ENCODE data around the gene UCK2. TPM values are rescaled to one million over a fixed set of nuclear protein-coding genes. Genes with fewer than 3 reads are reported as not detected.

The UCK2 gene
- total and polyA plus RNA-seq, 9 of the 15 experiments (the other 6 are each of a cell fraction or from before 2014, with no cell fraction given): 71.6 to 145 (median 95.8) TPM

DNA sequence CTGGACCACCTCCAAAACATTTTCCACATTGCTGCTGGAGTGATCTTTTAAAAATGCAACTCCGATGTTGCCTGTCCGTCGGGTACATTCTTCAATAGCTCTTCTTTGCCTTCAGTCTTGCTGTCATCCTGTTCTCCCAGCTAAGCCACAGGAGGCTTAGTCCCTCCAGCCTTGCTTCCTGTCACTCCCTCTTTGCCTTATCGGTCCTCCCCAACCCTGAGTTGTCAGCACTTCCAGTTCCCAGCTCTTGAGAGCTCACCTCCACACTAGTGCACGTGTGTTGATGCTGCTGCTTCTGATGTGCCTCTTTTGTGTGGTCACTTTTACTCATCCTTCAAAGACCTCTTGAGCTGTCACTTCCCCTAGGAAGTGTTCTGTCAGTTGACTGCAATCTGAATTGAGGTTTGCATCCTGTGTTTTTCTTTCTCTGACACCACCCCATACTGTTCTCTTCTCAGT is 15.3 kb downstream of the UCK2 start (continued):
- TF ChIP-seq BDP1 (IDR thresholded peaks at IDR 0.05; ENCODE audit: insufficient read depth, insufficient read length): no peak
- TF ChIP-seq EP300 (IDR thresholded peaks at IDR 0.05; ENCODE audit: low read length): peak; percentile 81
- no peak for TF ChIP-seq ETS2 (tag; IDR thresholded peaks at IDR 0.05; ENCODE audit: borderline replicate concordance, poor library complexity, severe bottlenecking)
- TF ChIP-seq, protein P1, sequence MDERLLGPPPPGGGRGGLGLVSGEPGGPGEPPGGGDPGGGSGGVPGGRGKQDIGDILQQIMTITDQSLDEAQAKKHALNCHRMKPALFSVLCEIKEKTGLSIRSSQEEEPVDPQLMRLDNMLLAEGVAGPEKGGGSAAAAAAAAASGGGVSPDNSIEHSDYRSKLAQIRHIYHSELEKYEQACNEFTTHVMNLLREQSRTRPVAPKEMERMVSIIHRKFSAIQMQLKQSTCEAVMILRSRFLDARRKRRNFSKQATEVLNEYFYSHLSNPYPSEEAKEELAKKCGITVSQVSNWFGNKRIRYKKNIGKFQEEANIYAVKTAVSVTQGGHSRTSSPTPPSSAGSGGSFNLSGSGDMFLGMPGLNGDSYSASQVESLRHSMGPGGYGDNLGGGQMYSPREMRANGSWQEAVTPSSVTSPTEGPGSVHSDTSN (CRISPR knock-in tag; IDR thresholded peaks at IDR 0.05; ENCODE audit: low read depth): 0 out of 2 replicates have a peak, but pooled peaks have one; percentile 40
- TF ChIP-seq, protein P1 (tag; conservative IDR thresholded peaks at IDR 0.05; ENCODE audit: low read depth): peak; percentile 93
- TF ChIP-seq ZBTB8A (IDR thresholded peaks at IDR 0.05; ENCODE audit: partially characterized antibody): no peak
- TF ChIP-seq MAFK (IDR thresholded peaks at IDR 0.05; ENCODE audit: low read length): peak; percentile 51; the same call in 1 of the 2 replicates
- TF ChIP-seq, protein P2, sequence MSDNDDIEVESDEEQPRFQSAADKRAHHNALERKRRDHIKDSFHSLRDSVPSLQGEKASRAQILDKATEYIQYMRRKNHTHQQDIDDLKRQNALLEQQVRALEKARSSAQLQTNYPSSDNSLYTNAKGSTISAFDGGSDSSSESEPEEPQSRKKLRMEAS (CRISPR knock-in tag; IDR thresholded peaks at IDR 0.05): peak; percentile 76
- no peak for TF ChIP-seq ZNF766 (CRISPR knock-in tag; conservative IDR thresholded peaks at IDR 0.05)
- TF ChIP-seq, protein P3, sequence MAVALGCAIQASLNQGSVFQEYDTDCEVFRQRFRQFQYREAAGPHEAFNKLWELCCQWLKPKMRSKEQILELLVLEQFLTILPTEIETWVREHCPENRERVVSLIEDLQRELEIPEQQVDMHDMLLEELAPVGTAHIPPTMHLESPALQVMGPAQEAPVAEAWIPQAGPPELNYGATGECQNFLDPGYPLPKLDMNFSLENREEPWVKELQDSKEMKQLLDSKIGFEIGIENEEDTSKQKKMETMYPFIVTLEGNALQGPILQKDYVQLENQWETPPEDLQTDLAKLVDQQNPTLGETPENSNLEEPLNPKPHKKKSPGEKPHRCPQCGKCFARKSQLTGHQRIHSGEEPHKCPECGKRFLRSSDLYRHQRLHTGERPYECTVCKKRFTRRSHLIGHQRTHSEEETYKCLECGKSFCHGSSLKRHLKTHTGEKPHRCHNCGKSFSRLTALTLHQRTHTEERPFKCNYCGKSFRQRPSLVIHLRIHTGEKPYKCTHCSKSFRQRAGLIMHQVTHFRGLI (CRISPR knock-in tag; IDR thresholded peaks at IDR 0.05): no peak
- TF ChIP-seq KAT7 (CRISPR knock-in tag; IDR thresholded peaks at IDR 0.05; ENCODE audit: borderline replicate concordance): no peak; the same call in 1 of the 2 replicates
- TF ChIP-seq TBP (optimal IDR thresholded peaks at IDR 0.05; ENCODE audit: low read depth, low read length): no peak
- TF ChIP-seq KDM4B (IDR thresholded peaks at IDR 0.05; ENCODE audit: borderline replicate concordance in 2 of 2, low read depth in 1 of 2): no peak
- TF ChIP-seq, protein P4, sequence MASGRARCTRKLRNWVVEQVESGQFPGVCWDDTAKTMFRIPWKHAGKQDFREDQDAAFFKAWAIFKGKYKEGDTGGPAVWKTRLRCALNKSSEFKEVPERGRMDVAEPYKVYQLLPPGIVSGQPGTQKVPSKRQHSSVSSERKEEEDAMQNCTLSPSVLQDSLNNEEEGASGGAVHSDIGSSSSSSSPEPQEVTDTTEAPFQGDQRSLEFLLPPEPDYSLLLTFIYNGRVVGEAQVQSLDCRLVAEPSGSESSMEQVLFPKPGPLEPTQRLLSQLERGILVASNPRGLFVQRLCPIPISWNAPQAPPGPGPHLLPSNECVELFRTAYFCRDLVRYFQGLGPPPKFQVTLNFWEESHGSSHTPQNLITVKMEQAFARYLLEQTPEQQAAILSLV (tag; IDR thresholded peaks at IDR 0.05): no peak
- TF ChIP-seq NR2C2 (CRISPR knock-in tag; IDR thresholded peaks at IDR 0.05): no peak
- TF ChIP-seq NR2C2 (tag; IDR thresholded peaks at IDR 0.05): no peak
- no peak for TF ChIP-seq KLF6 (CRISPR knock-in tag; IDR thresholded peaks at IDR 0.05; ENCODE audit: borderline replicate concordance)
- no peak for TF ChIP-seq SREBF1 (IDR thresholded peaks at IDR 0.05; ENCODE audit: borderline replicate concordance, low read depth, low read length)
- no peak for TF ChIP-seq ZNF224 (CRISPR knock-in tag; IDR thresholded peaks at IDR 0.05)
- TF ChIP-seq, protein P5, sequence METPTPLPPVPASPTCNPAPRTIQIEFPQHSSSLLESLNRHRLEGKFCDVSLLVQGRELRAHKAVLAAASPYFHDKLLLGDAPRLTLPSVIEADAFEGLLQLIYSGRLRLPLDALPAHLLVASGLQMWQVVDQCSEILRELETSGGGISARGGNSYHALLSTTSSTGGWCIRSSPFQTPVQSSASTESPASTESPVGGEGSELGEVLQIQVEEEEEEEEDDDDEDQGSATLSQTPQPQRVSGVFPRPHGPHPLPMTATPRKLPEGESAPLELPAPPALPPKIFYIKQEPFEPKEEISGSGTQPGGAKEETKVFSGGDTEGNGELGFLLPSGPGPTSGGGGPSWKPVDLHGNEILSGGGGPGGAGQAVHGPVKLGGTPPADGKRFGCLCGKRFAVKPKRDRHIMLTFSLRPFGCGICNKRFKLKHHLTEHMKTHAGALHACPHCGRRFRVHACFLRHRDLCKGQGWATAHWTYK (CRISPR knock-in tag; IDR thresholded peaks at IDR 0.05): no peak
- TF ChIP-seq, protein P6, sequence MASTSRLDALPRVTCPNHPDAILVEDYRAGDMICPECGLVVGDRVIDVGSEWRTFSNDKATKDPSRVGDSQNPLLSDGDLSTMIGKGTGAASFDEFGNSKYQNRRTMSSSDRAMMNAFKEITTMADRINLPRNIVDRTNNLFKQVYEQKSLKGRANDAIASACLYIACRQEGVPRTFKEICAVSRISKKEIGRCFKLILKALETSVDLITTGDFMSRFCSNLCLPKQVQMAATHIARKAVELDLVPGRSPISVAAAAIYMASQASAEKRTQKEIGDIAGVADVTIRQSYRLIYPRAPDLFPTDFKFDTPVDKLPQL (IDR thresholded peaks at IDR 0.05; ENCODE audit: extremely low read depth, insufficient read length): no peak
- TF ChIP-seq NFE2 (IDR thresholded peaks at IDR 0.05; ENCODE audit: low read depth): peak; percentile 53; the same call in 1 of the 2 replicates

Data from K562 (cell line).